ENCODE results near the gene SLC5A9. TPM values are rescaled to one million over a fixed set of nuclear protein-coding genes. Genes with fewer than 3 reads are reported as not detected.

SLC5A9 gene
- polyA plus RNA-seq, 2 of the 4 experiments (the other 2 are of a cell fraction), result 0.03 to 0.21 TPM

GRCh38 chr1:48221122-48221521, 1.4 kb upstream of the SLC5A9 start:
- ATAC-seq (no peak), DNase-seq (ENCODE audit: low read depth in 1 of 2, low spot score in 1 of 2) (no peak), FAIRE-seq (no peak)
- 42% methylated on average over 3 of the region's 3 CpGs for WGBS (ENCODE audit: missing lambda C conversion rate)
- no peak overlapping the region for H3K27ac ChIP-seq
- ChIA-PET CTCF (interaction anchor here (0.6 kb wide), 1 partner anchor 276 kb away, joined by 3 read pairs; no protein-coding TSS in a partner anchor), POLR2A (no interaction called here)
- H3K4me3 ChIP-seq, result no peak overlapping the region
- no peaks in the 10 kb centered on the region for H3K9me3 ChIP-seq
- H3K4me2 ChIP-seq, result no peak overlapping the region
- no peak for TF ChIP-seq JUN (IDR thresholded peaks at IDR 0.05)
- no peak for TF ChIP-seq CHD4 (IDR thresholded peaks at IDR 0.05; ENCODE audit: borderline replicate concordance)
- no peak for TF ChIP-seq MAFK (IDR thresholded peaks at IDR 0.05; ENCODE audit: partially characterized antibody)
- no peak for TF ChIP-seq HES2 (IDR thresholded peaks at IDR 0.05)
- H3K4me1 ChIP-seq, result no peaks in the 10 kb centered on the region

- CTCF ChIA-PET, result interaction anchor here (0.6 kb wide), 1 partner anchor 275 kb away, joined by 3 read pairs; no protein-coding TSS in a partner anchor
Observed at GRCh38 chr1:48221657-48222056, 859 bp upstream of the SLC5A9 start.

GRCh38 chr1:48223366-48224240, 1.1 kb downstream of the SLC5A9 start:
- TF ChIP-seq ZC3H11A (IDR thresholded peaks at IDR 0.05) (no peak), ZNF302 (CRISPR knock-in tag; IDR thresholded peaks at IDR 0.05) (no peak), MAFK (IDR thresholded peaks at IDR 0.05; ENCODE audit: partially characterized antibody) (no peak), SMC3 (IDR thresholded peaks at IDR 0.05) (no peak), JUN (IDR thresholded peaks at IDR 0.05) (no peak), USF2 (IDR thresholded peaks at IDR 0.05) (no peak), FOSL2 (IDR thresholded peaks at IDR 0.05) (no peak), FOSL2 (CRISPR knock-in tag; IDR thresholded peaks at IDR 0.05) (no peak), HDAC2 (IDR thresholded peaks at IDR 0.05) (no peak), HOXA7 (CRISPR knock-in tag; IDR thresholded peaks at IDR 0.05) (no peak), HOXB13 (CRISPR knock-in tag; IDR thresholded peaks at IDR 0.05; ENCODE audit: low read depth) (no peak), HEYL (CRISPR knock-in tag; IDR thresholded peaks at IDR 0.05) (no peak), RFX5 (IDR thresholded peaks at IDR 0.05) (no peak), EP300 (IDR thresholded peaks at IDR 0.05) (no peak), FOSB (CRISPR knock-in tag; IDR thresholded peaks at IDR 0.05) (no peak), SREBF2 (IDR thresholded peaks at IDR 0.05) (no peak), MAX (IDR thresholded peaks at IDR 0.05) (no peak), MAZ (IDR thresholded peaks at IDR 0.05; ENCODE audit: borderline replicate concordance, low read depth, low read length) (no peak), ATOH8 (CRISPR knock-in tag; IDR thresholded peaks at IDR 0.05; ENCODE audit: low read depth) (no peak), RCOR1 (IDR thresholded peaks at IDR 0.05; ENCODE audit: low read depth, low read length) (no peak)
- FAIRE-seq (no peak), ATAC-seq (no peak), DNase-seq (ENCODE audit: low read depth in 1 of 2, low spot score in 1 of 2) (no peak)
- POLR2A ChIA-PET, result no interaction called here
- Histone ChIP-seq H3K9me3 (no peaks in the 10 kb centered on the region), H3K4me1 (no peaks in the 10 kb centered on the region), H3K27ac (no peak overlapping the region), H3K4me3 (no peak overlapping the region), H3K4me2 (no peak overlapping the region)
- WGBS (ENCODE audit: missing lambda C conversion rate), result 57% methylated on average over 6 of the region's 7 CpGs
- CTCF ChIA-PET, result interaction anchor here (1.7 kb wide), 2 partner anchors 13 to 21 kb away, joined by 4 to 5 read pairs; no protein-coding TSS in a partner anchor

More at GRCh38 chr1:48221657-48222056, 859 bp upstream of the SLC5A9 start:
- H3K4me1 ChIP-seq, result no peaks in the 10 kb centered on the region
- H3K27ac ChIP-seq, result no peak overlapping the region
- H3K4me3 ChIP-seq, result no peak overlapping the region
- H3K4me2 ChIP-seq, result no peak overlapping the region
- WGBS (ENCODE audit: missing lambda C conversion rate), result no CpG with 5 or more reads among the region's 3 CpGs
- FAIRE-seq (no peak), DNase-seq (ENCODE audit: low read depth in 1 of 2, low spot score in 1 of 2) (no peak), ATAC-seq (no peak)
- no peaks in the 10 kb centered on the region for H3K9me3 ChIP-seq
- POLR2A ChIA-PET, result no interaction called here
- TF ChIP-seq CBX8 (IDR thresholded peaks at IDR 0.05), result no peak
- no peak for TF ChIP-seq TFCP2L1 (CRISPR knock-in tag; IDR thresholded peaks at IDR 0.05)
- no peak for TF ChIP-seq SREBF2 (IDR thresholded peaks at IDR 0.05)
- no peak for TF ChIP-seq EP300 (IDR thresholded peaks at IDR 0.05)

Measured in A549 (cell line).